CD14-positive monocyte (primary cell): ENCODE data around the gene NDUFA12. TPM values are rescaled to one million over a fixed set of nuclear protein-coding genes. Genes with fewer than 3 reads are reported as not detected.
"Not testable (repeated sequence)": the region's sequence is repeated elsewhere in the genome, so short reads cannot be mapped to it uniquely, and the experiment has no call there.

Experiments used
- DNase-seq, 3 donors: peaks; one replicate each; pipeline ENCODE4 v3.0.0-alpha.2; 2011 to 2022
- H2AFZ ChIP-seq: 2 replicates; pipeline ENCODE4 v1.6.0; 2012; ENCODE audit warnings: mild to moderate bottlenecking, low read depth, low read length, inconsistent platforms; ENCODE audit not compliant: insufficient read depth, poor library complexity, severe bottlenecking
- H3K27ac ChIP-seq, 2 donors: 1 replicate in 1 of 2; 2 replicates in 1 of 2; pipeline ENCODE4 v1.5.1; 2012 to 2013; ENCODE audit warnings: low read length in 2 of 2, control low read depth in 1 of 2, inconsistent platforms in 1 of 2, low read depth in 1 of 2, mild to moderate bottlenecking in 1 of 2
- H3K27me3 ChIP-seq, 2 donors: one replicate each; pipeline versions ENCODE4 v1.6.0 to v1.6.1; 2011 to 2013; ENCODE audit warnings: low read length in 2 of 2; ENCODE audit not compliant: control insufficient read depth in 2 of 2, insufficient read depth in 2 of 2
- H3K36me3 ChIP-seq, 2 donors: replicated peaks in 1 of 2; 1 replicate in 1 of 2; 2 replicates in 1 of 2; pipeline versions ENCODE4 v1.5.1 to v1.6.1; 2012 to 2013; ENCODE audit warnings: low read length in 2 of 2, control low read depth in 1 of 2, inconsistent platforms in 1 of 2, mild to moderate bottlenecking in 1 of 2; ENCODE audit not compliant: insufficient read depth in 2 of 2, control insufficient read depth in 1 of 2
- H3K4me1 ChIP-seq, 2 donors: 1 replicate in 1 of 2; 2 replicates in 1 of 2; pipeline versions ENCODE4 v1.5.1 to v1.6.1; 2012 to 2013; ENCODE audit warnings: low read length in 2 of 2, control low read depth in 1 of 2, inconsistent platforms in 1 of 2, mild to moderate bottlenecking in 1 of 2, moderate library complexity in 1 of 2; ENCODE audit not compliant: insufficient read depth in 2 of 2, control insufficient read depth in 1 of 2
- H3K4me2 ChIP-seq: replicated peaks from 2 replicates; pipeline ENCODE3; 2012; ENCODE audit warnings: low read length, moderate library complexity, mild to moderate bottlenecking; ENCODE audit not compliant: poor library complexity, severe bottlenecking; ENCODE audit errors: extremely low read depth
- H3K4me3 ChIP-seq, 3 experiments: fragments of 200-600 bp in 1 of 3; sonication (generic) in 1 of 3; replicated peaks in 1 of 3; 1 replicate in 2 of 3; 2 replicates in 1 of 3; pipeline ENCODE4 v1.5.1; 2011 to 2013; ENCODE audit warnings: low read length in 3 of 3, mild to moderate bottlenecking in 3 of 3, control low read depth in 2 of 3, low read depth in 2 of 3, inconsistent platforms in 1 of 3, moderate library complexity in 1 of 3
- H3K79me2 ChIP-seq: 2 replicates; pipeline ENCODE4 v1.6.0; 2012; ENCODE audit warnings: mild to moderate bottlenecking, control low read depth, inconsistent platforms, low read length, moderate library complexity; ENCODE audit not compliant: insufficient read depth
- H3K9ac ChIP-seq: 2 replicates; pipeline ENCODE4 v1.6.0; 2017; ENCODE audit warnings: low read length, mild to moderate bottlenecking; ENCODE audit not compliant: insufficient read depth, poor library complexity, severe bottlenecking
- H3K9me3 ChIP-seq, 2 donors: replicated peaks in 1 of 2; 1 replicate in 1 of 2; 2 replicates in 1 of 2; pipeline versions ENCODE4 v1.5.1 to v1.6.1; 2012 to 2013; ENCODE audit warnings: low read length in 2 of 2, control low read depth in 1 of 2; ENCODE audit not compliant: control insufficient read depth in 1 of 2, insufficient read depth in 1 of 2
- H4K20me1 ChIP-seq: 2 replicates; pipeline ENCODE4 v1.6.0; 2012; ENCODE audit warnings: mild to moderate bottlenecking, low read length, control low read depth, moderate library complexity; ENCODE audit not compliant: insufficient read depth
- H3K27ac Mint-ChIP-seq, 7 donors: one replicate each; pipeline ENCODE4 v1.8.0; 2020; ENCODE audit warnings: mild to moderate bottlenecking in 7 of 7, mixed read lengths in 7 of 7, moderate library complexity in 6 of 7, inconsistent platforms in 2 of 7
- H3K27me3 Mint-ChIP-seq, 3 donors: one replicate each; pipeline ENCODE4 v1.8.0; 2021 to 2022; ENCODE audit warnings: low read depth in 3 of 3, mild to moderate bottlenecking in 3 of 3, mixed read lengths in 3 of 3, moderate library complexity in 3 of 3, inconsistent platforms in 1 of 3
- H3K36me3 Mint-ChIP-seq, 2 donors: one replicate each; pipeline ENCODE4 v1.8.0; 2020; ENCODE audit warnings: mixed read lengths in 2 of 2, inconsistent platforms in 1 of 2, mild to moderate bottlenecking in 1 of 2
- H3K4me1 Mint-ChIP-seq: one replicate; pipeline ENCODE4 v1.8.0; 2020; ENCODE audit warnings: mild to moderate bottlenecking, mixed read lengths
- H3K4me3 Mint-ChIP-seq, 2 donors: one replicate each; pipeline ENCODE4 v1.8.0; 2020; ENCODE audit warnings: mild to moderate bottlenecking in 2 of 2, mixed read lengths in 2 of 2, moderate library complexity in 1 of 2
- H3K9me3 Mint-ChIP-seq, 7 donors: one replicate each; pipeline ENCODE4 v1.8.0; 2020 to 2022; ENCODE audit warnings: mixed read lengths in 7 of 7, mild to moderate bottlenecking in 6 of 7, moderate library complexity in 6 of 7, inconsistent platforms in 2 of 7
- WGBS: methylation state at CpG from one replicate; pipeline ENCODE4 v1.1.5; 2013; ENCODE audit warnings: missing lambda C conversion rate; ENCODE audit not compliant: insufficient coverage; 5-methylcytosine and 5-hydroxymethylcytosine counted together
- intact Hi-C, 2 donors: fragments of 100-400 bp; cut with micrococcal nuclease; formaldehyde crosslinking; loops; one replicate each; pipeline versions ENCODE4 v1.15.0 to v1.15.1; 2023
- polyA plus RNA-seq, 3 donors: library from polyadenylated mRNA; depleted of rRNA in 1 of 3; unstranded in 2 of 3; stranded (reverse) in 1 of 3; fragments of 300-500 nt in 2 of 3; fragments of >200 nt in 1 of 3; fragmentation: Illumina TruSeq in 2 of 3; gene quantifications; 1 replicate in 2 of 3; 2 replicates in 1 of 3; pipeline ENCODE4 v1.2.3, GENCODE V29; 2012 to 2021
- TF ChIP-seq, protein P1 (sequence below): fragments of 200-600 bp; IDR thresholded peaks from one replicate; pipeline ENCODE4 v1.8.0; 2022; ENCODE audit warnings: antibody characterized with exemption, mild to moderate bottlenecking

The NDUFA12 gene
- polyA plus RNA-seq, 3 donors: 105 to 302 (median 286) TPM

DNA sequence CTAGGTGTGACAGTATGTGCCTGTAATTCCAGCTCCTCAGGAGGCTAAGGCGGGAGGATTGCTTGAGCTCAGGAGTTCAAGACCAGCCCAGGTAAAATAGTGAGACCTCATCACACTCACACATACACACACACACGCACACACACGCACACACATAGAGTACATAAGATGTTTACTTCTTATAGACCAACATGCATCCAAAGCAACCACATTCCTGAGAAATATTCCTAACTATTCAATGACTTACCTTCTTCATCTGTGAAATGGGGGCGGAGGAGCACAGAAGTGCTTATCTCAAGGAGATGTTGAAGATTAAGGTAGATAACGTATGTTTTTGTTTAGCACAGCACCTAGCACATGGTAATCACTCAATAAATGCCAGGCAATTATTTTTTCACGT is 6.4 kb downstream of the NDUFA12 start:
- Mint-ChIP-seq H3K27ac (no peak overlapping the region), H3K9me3 (no peaks in the 10 kb centered on the region), H3K36me3 (peaks cover 40 to 53% of the 10 kb centered on the region in 2 donors), H3K4me3 (no peak overlapping the region), H3K27me3 (no peaks in the 10 kb centered on the region), H3K4me1 (peaks cover 24% of the 10 kb centered on the region)
- TF ChIP-seq, protein P1, sequence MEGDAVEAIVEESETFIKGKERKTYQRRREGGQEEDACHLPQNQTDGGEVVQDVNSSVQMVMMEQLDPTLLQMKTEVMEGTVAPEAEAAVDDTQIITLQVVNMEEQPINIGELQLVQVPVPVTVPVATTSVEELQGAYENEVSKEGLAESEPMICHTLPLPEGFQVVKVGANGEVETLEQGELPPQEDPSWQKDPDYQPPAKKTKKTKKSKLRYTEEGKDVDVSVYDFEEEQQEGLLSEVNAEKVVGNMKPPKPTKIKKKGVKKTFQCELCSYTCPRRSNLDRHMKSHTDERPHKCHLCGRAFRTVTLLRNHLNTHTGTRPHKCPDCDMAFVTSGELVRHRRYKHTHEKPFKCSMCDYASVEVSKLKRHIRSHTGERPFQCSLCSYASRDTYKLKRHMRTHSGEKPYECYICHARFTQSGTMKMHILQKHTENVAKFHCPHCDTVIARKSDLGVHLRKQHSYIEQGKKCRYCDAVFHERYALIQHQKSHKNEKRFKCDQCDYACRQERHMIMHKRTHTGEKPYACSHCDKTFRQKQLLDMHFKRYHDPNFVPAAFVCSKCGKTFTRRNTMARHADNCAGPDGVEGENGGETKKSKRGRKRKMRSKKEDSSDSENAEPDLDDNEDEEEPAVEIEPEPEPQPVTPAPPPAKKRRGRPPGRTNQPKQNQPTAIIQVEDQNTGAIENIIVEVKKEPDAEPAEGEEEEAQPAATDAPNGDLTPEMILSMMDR: no peak
- Histone ChIP-seq H4K20me1 (peaks cover 30% of the 10 kb centered on the region), H3K4me3 (no peak overlapping the region), H3K27me3 (no peaks in the 10 kb centered on the region), H3K36me3 (peaks cover 40 to 54% of the 10 kb centered on the region in 2 donors), H3K9ac (no peak overlapping the region), H3K4me2 (no peak overlapping the region), H3K9me3 (no peaks in the 10 kb centered on the region), H3K4me1 (peaks cover 0 to 16% of the 10 kb centered on the region in 2 donors), H3K79me2 (peaks cover 65% of the 10 kb centered on the region), H2AFZ (no peak overlapping the region), H3K27ac (no peak overlapping the region)
- intact Hi-C loops: no loop called here
- WGBS: no CpG with 5 or more reads among the region's 6 CpGs
- no peak for DNase-seq

DNA sequence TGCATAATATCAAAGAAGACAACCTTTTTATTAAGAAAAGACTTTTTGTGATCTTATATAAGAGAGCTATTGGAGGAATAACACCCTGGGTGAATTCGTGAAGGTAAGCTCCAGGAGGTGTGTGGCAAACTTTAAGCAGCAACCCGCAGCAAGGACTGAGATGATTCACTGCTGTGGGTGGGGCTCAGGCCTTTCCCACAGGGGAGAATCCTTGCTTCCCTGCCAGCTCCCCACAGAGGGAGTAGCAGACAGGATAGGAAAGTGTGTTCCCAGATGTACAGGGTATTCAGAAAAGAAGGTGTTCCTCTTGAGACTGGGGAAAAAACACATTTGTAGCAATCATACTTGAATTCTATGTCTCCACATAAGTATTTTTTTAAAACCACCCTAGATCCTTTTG is 9.2 kb downstream of the NDUFA12 start:
- no peaks in the 10 kb centered on the region for H3K27me3 ChIP-seq
- H3K4me3 ChIP-seq: no peak overlapping the region
- WGBS: 100% methylated on average over 1 of the region's 2 CpGs
- no peak overlapping the region for H3K9ac ChIP-seq
- no peak overlapping the region for H2AFZ ChIP-seq
- TF ChIP-seq, protein P1: no peak
- Mint-ChIP-seq H3K4me3 (no peak overlapping the region), H3K27ac (no peak overlapping the region), H3K9me3 (no peaks in the 10 kb centered on the region), H3K27me3 (no peaks in the 10 kb centered on the region), H3K4me1 (peaks cover 13% of the 10 kb centered on the region), H3K36me3 (peaks cover 40 to 55% of the 10 kb centered on the region in 2 donors)
- H3K36me3 ChIP-seq: peaks cover 39 to 62% of the 10 kb centered on the region in 2 donors
- no peaks in the 10 kb centered on the region for H3K9me3 ChIP-seq
- H4K20me1 ChIP-seq: peaks cover 34% of the 10 kb centered on the region
- H3K4me1 ChIP-seq: peaks cover 0 to 9% of the 10 kb centered on the region in 2 donors
- no peak overlapping the region for H3K27ac ChIP-seq
- intact Hi-C loops: no loop called here
- H3K79me2 ChIP-seq: peaks cover 49% of the 10 kb centered on the region
- no peak overlapping the region for H3K4me2 ChIP-seq
- DNase-seq: no peak

DNA sequence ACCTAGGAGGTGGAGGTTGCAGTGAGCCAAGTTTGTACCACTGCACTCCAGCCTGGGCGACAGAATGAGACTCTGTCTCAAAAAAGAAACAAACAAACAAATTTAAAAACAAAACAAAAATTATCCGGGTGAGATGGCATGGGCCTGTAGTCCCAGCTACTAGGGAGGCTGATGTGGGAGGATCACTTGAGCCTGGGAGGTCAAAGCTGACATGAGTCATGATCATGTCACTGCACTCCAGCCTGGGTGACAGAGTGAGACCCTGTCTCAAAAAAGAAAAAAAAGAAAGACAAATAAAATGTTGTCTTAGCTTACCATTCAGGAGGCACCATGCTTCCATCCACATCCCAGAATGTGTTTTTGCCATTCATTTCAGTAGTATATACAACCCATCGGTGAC is 9.6 kb downstream of the NDUFA12 start:
- H3K4me1 Mint-ChIP-seq, H3K9ac ChIP-seq, DNase-seq, H3K27ac ChIP-seq, H3K9me3 ChIP-seq, H3K4me3 Mint-ChIP-seq, H3K4me2 ChIP-seq, intact Hi-C loops, H3K27me3 ChIP-seq, H3K4me3 ChIP-seq, H3K27me3 Mint-ChIP-seq, H2AFZ ChIP-seq, H3K9me3 Mint-ChIP-seq, H3K4me1 ChIP-seq: not testable (repeated sequence)
- H4K20me1 ChIP-seq: peaks cover 34% of the 10 kb centered on the region
- peak overlapping the region in 1 of 7 donors; percentile 44 for H3K27ac Mint-ChIP-seq
- H3K36me3 Mint-ChIP-seq: peaks cover 41 to 56% of the 10 kb centered on the region in 2 donors
- peaks cover 47% of the 10 kb centered on the region for H3K79me2 ChIP-seq
- no CpG with 5 or more reads among the region's 3 CpGs for WGBS
- H3K36me3 ChIP-seq: peaks cover 40 to 66% of the 10 kb centered on the region in 2 donors
